Activated CD8-positive, alpha-beta T cell treated with anti-CD3 and anti-CD28 coated beads, Interleukin-2, amount 10 ng/mL, durations not matched to agents 7 days and 5 days (primary cell): ENCODE data around the gene SPATA33. TPM values are rescaled to one million over a fixed set of nuclear protein-coding genes. Genes with fewer than 3 reads are reported as not detected.

Experiments
- ATAC-seq: fragments of 150-1000 bp; cut with Tn5 transposase; one replicate; pipeline ENCODE4 v1.10.0; 2021; ENCODE audit warnings: moderate library complexity
- CTCF ChIA-PET: fragments of 350-600 bp; sonication (Branson Sonifier 250); formaldehyde crosslinking; loops from one replicate; lab custom pipeline; 2021; ENCODE audit warnings: antibody characterized with exemption; lab: Charles Lee
- POLR2A ChIA-PET: fragments of 350-600 bp; sonication (Branson Sonifier 250); formaldehyde crosslinking; loops from one replicate; lab custom pipeline; 2021; ENCODE audit warnings: antibody characterized with exemption; lab: Charles Lee
- DNase-seq: peaks from one replicate; pipeline ENCODE4 v3.0.0-alpha.2; 2020
- H3K27ac Mint-ChIP-seq: one replicate; pipeline ENCODE4 v1.8.0; 2021; ENCODE audit warnings: mild to moderate bottlenecking, mixed read lengths
- H3K27me3 Mint-ChIP-seq: one replicate; pipeline ENCODE4 v1.8.0; 2021; ENCODE audit warnings: low read depth, mixed read lengths
- H3K36me3 Mint-ChIP-seq: one replicate; pipeline ENCODE4 v1.8.0; 2021; ENCODE audit warnings: low read depth, mixed read lengths
- H3K4me1 Mint-ChIP-seq: one replicate; pipeline ENCODE4 v1.8.0; 2021; ENCODE audit warnings: low read depth, mixed read lengths
- H3K4me3 Mint-ChIP-seq: one replicate; pipeline ENCODE4 v1.8.0; 2021; ENCODE audit warnings: mild to moderate bottlenecking, mixed read lengths
- H3K9me3 Mint-ChIP-seq: one replicate; pipeline ENCODE4 v1.8.0; 2022; ENCODE audit warnings: mixed read lengths; ENCODE audit not compliant: insufficient read depth
- total RNA-seq, 2 experiments: library from RNA; stranded (reverse); gene quantifications; one replicate each; pipeline ENCODE4 v1.2.3, GENCODE V29; 2021

The SPATA33 gene
- total RNA-seq, 2 experiments from 2014 or later, result 13.2 to 16.1 TPM

DNA sequence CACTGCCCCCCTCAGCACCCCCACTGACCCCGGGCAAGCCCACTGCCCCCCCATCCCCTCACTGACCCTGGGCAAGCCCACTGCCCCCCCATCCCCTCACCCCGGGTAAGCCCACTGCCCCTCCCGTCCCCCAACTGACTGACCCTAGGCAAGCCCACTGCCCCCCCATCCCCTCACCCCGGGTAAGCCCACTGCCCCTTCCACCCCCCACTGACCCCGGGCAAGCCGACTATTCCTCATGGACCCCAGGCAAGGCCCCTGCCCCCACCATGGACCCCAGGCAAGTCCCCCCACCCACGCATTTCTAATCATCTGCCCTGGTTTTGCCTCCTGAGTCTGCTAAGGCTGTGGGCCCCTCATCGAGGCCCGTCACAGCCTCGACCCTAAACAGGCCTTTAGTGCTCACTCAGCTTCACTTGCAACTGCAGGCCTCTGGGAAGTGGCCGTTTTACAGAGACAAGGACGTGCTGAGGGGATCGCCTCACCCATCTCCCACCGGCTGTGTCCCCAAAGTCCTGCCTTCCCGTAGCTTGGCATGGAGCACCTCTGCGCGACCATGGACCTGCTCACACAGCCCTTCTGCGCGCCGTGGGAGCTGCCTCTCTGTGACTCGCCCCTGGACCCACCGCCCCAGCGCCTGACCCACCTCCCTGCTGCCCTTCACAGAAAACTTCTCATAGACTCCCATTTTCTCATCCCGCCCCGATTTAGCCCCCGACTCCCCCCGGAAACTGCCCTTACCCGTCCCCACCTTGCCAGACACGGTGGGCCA, 59.5 kb downstream of the SPATA33 start:
- H3K36me3 Mint-ChIP-seq, result peaks cover 25% of the 10 kb centered on the region
- H3K4me1 Mint-ChIP-seq, result peaks cover 33% of the 10 kb centered on the region
- no peaks in the 10 kb centered on the region for H3K27me3 Mint-ChIP-seq
- H3K27ac Mint-ChIP-seq, result no peak overlapping the region
- ATAC-seq (no peak), DNase-seq (no peak)
- H3K4me3 Mint-ChIP-seq, result no peak overlapping the region
- CTCF ChIA-PET, result interaction anchor here (1.0 kb wide), 1 partner anchor 11 kb away, joined by 3 read pairs; no protein-coding TSS in a partner anchor
- H3K9me3 Mint-ChIP-seq, result no peaks in the 10 kb centered on the region
- POLR2A ChIA-PET, result interaction anchor here (0.7 kb wide), 1 partner anchor 30 kb away, joined by 3 read pairs; no protein-coding TSS in a partner anchor

- Mint-ChIP-seq H3K27me3 (no peaks in the 10 kb centered on the region), H3K36me3 (peaks cover 31% of the 10 kb centered on the region), H3K27ac (no peak overlapping the region), H3K4me1 (peaks cover 30% of the 10 kb centered on the region), H3K4me3 (no peak overlapping the region), H3K9me3 (no peaks in the 10 kb centered on the region)
- ChIA-PET POLR2A (no interaction called here), CTCF (interaction anchor here (1.0 kb wide), 1 partner anchor 12 kb away, joined by 3 read pairs; no protein-coding TSS in a partner anchor)
- no peak for ATAC-seq
- DNase-seq, result no peak
These were observed 60.3 kb downstream of the SPATA33 start for GRCh38 chr16:89717688-89718505.

Other genes with a start within 250 kb of the SPATA33 start
- 100 to 1,000 TPM; 157 to 175 TPM for gene ANKRD11, start 167.3 kb upstream of the SPATA33 start, total RNA-seq
- gene SPG7, start 149.4 kb upstream of the SPATA33 start, total RNA-seq, result 10 to 100 TPM; 94.7 to 98.4 TPM
- gene RPL13, start 97.2 kb upstream of the SPATA33 start, total RNA-seq, result 1,000 to 10,000 TPM; 1,842 to 1,844 TPM
- 1 to 10 TPM; 1.1 to 1.8 TPM for gene CPNE7, start 82.1 kb upstream of the SPATA33 start, total RNA-seq
- gene DPEP1, start 44.2 kb upstream of the SPATA33 start, total RNA-seq, result not detected
- 10 to 100 TPM; 95.7 to 98.9 TPM for gene CHMP1A, start 128 bp upstream of the SPATA33 start, total RNA-seq
- gene CDK10, start 28.9 kb downstream of the SPATA33 start, total RNA-seq, result 10 to 100 TPM; 76.0 to 77.1 TPM
- gene SPATA2L, start 43.9 kb downstream of the SPATA33 start, total RNA-seq, result 1 to 10 TPM; 6.1 to 7.0 TPM
- gene VPS9D1, start 63.1 kb downstream of the SPATA33 start, total RNA-seq, result 1 to 10 TPM; 6.6 to 7.5 TPM
- 10 to 100 TPM; 67.5 to 69.6 TPM for gene ZNF276, start 63.7 kb downstream of the SPATA33 start, total RNA-seq
- gene FANCA, start 158.8 kb downstream of the SPATA33 start, total RNA-seq, result 100 to 1,000 TPM; 123 to 149 TPM
- gene SPIRE2, start 170.6 kb downstream of the SPATA33 start, total RNA-seq, result under 1 TPM in 1 of 2 experiments, not detected in 1; 0.08 TPM
- 100 to 1,000 TPM; 169 to 178 TPM for gene TCF25, start 215.8 kb downstream of the SPATA33 start, total RNA-seq